Measurements from ENCODE around the gene TRMT6.

The TRMT6 gene

GRCh38 chr20:5893052-5893451 is 57.3 kb downstream of the TRMT6 start:
- no peak for DNase-seq

- DNase-seq = no peak
Measured at GRCh38 chr20:5890773-5891441, 59.4 kb downstream of the TRMT6 start.

GRCh38 chr20:5888041-5888440 is 62.3 kb downstream of the TRMT6 start:
- DNase-seq = no peak

- no peak for DNase-seq
Measured at GRCh38 chr20:5887386-5887785, 62.9 kb downstream of the TRMT6 start.
